ENCODE results near the gene FBXO41.

Gene FBXO41

GRCh38 chr2:73292906-73293533 is 8.7 kb upstream of the FBXO41 start (continued):
- TF ChIP-seq CTCF (tag by site-specific recombination; IDR thresholded peaks at IDR 0.05): peak; percentile 13; the same call in 1 of the 2 replicates
- no peak for TF ChIP-seq ZSCAN18 (tag by site-specific recombination; IDR thresholded peaks at IDR 0.05)
- no peak for TF ChIP-seq ZFHX2 (tag by site-specific recombination; conservative IDR thresholded peaks at IDR 0.05)

- no peak for TF ChIP-seq ZNF830 (tag by site-specific recombination; IDR thresholded peaks at IDR 0.05; ENCODE audit: low read depth)
- TF ChIP-seq ZNF837 (tag by site-specific recombination; IDR thresholded peaks at IDR 0.05): no peak
- TF ChIP-seq ZNF600 (tag by site-specific recombination; IDR thresholded peaks at IDR 0.05): no peak
- TF ChIP-seq ZNF335 (tag by site-specific recombination; conservative IDR thresholded peaks at IDR 0.05): peak; percentile 96
- TF ChIP-seq ZNF707 (tag by site-specific recombination; IDR thresholded peaks at IDR 0.05): no peak
- TF ChIP-seq ZNF510 (tag by site-specific recombination; IDR thresholded peaks at IDR 0.05; ENCODE audit: insufficient replicate concordance): no peak
- no peak for TF ChIP-seq ZNF416 (tag by site-specific recombination; IDR thresholded peaks at IDR 0.05)
- peaks cover 4% of the 10 kb centered on the region; the same call in 1 of the 2 replicates for H3K4me1 ChIP-seq (ENCODE audit: control insufficient read depth, insufficient read depth, low read length)
- H3K9me3 ChIP-seq (ENCODE audit: control insufficient read depth, insufficient read depth, low read depth, low read length): no peaks in the 10 kb centered on the region
- H3K36me3 ChIP-seq (ENCODE audit: control insufficient read depth in 2 of 2, insufficient read depth in 1 of 2, low read length in 2 of 2): no peaks in the 10 kb centered on the region
- H3K4me3 ChIP-seq (ENCODE audit: low read depth, low read length): no peak overlapping the region
- ChIA-PET POLR2A (interaction anchor here (3.3 kb wide), 1 partner anchor 59 kb away, joined by 12 read pairs; the partner anchor contains the start of genes CCT7 and PRADC1), CTCF (interaction anchor here (0.6 to 1.5 kb wide), 2 partner anchors 22 to 281 kb away, joined by 3 read pairs; no protein-coding TSS in a partner anchor)
- H3K27ac ChIP-seq (ENCODE audit: extremely low read depth, low read depth, low read length): no peak overlapping the region
Measured at GRCh38 chr2:73292316-73292905, 8.1 kb upstream of the FBXO41 start.

- POLR2A ChIA-PET: interaction anchor here (3.3 kb wide), 1 partner anchor 58 kb away, joined by 12 read pairs; the partner anchor contains the start of genes CCT7 and PRADC1
- peak overlapping the region; percentile 2 for H3K4me3 ChIP-seq (ENCODE audit: low read depth, low read length)
- no peaks in the 10 kb centered on the region for H3K36me3 ChIP-seq (ENCODE audit: control insufficient read depth in 2 of 2, insufficient read depth in 1 of 2, low read length in 2 of 2)
- CTCF ChIA-PET: interaction anchor here (0.6 to 3.4 kb wide), 5 partner anchors 11 to 280 kb away, joined by 3 to 23 read pairs (median 4); no protein-coding TSS in a partner anchor
- no peaks in the 10 kb centered on the region for H3K9me3 ChIP-seq (ENCODE audit: control insufficient read depth, insufficient read depth, low read depth, low read length)
- H3K27ac ChIP-seq (ENCODE audit: extremely low read depth, low read depth, low read length): no peak overlapping the region
- peaks cover 4% of the 10 kb centered on the region; the same call in 1 of the 2 replicates for H3K4me1 ChIP-seq (ENCODE audit: control insufficient read depth, insufficient read depth, low read length)
- TF ChIP-seq ZBTB17 (tag by site-specific recombination; IDR thresholded peaks at IDR 0.05): peak; percentile 47; the same call in 1 of the 2 replicates
- TF ChIP-seq ZNF416 (tag by site-specific recombination; IDR thresholded peaks at IDR 0.05): no peak
- TF ChIP-seq ZBTB26 (tag by site-specific recombination; optimal IDR thresholded peaks at IDR 0.05): peak; percentile 63
- no peak for TF ChIP-seq ZNF18 (tag by site-specific recombination; IDR thresholded peaks at IDR 0.05)
- 0 out of 2 replicates have a peak, but pooled peaks have one; percentile 7 for TF ChIP-seq ZNF600 (tag by site-specific recombination; IDR thresholded peaks at IDR 0.05)
- no peak for TF ChIP-seq ZBTB8A (tag by site-specific recombination; IDR thresholded peaks at IDR 0.05)
- no peak for TF ChIP-seq ZNF768 (tag by site-specific recombination; IDR thresholded peaks at IDR 0.05)
- 0 out of 2 replicates have a peak, but pooled peaks have one; percentile 15 for TF ChIP-seq ZBTB6 (tag by site-specific recombination; IDR thresholded peaks at IDR 0.05)
- no peak for TF ChIP-seq KLF1 (tag by site-specific recombination; IDR thresholded peaks at IDR 0.05)
- no peak for TF ChIP-seq ZNF426 (tag by site-specific recombination; IDR thresholded peaks at IDR 0.05)
- TF ChIP-seq SP2 (tag by site-specific recombination; IDR thresholded peaks at IDR 0.05): 0 out of 2 replicates have a peak, but pooled peaks have one; percentile 12
Measured at GRCh38 chr2:73291461-73292315, 7.4 kb upstream of the FBXO41 start.

Measured in HEK293 (cell line).